HG03571 (cell line): ENCODE data around the gene LENG8.
"Not testable (repeated sequence)": the region's sequence is repeated elsewhere in the genome, so short reads cannot be mapped to it uniquely, and the experiment has no call there.

Experiments
- ATAC-seq: cut with Tn5 transposase; IDR thresholded peaks from one replicate; pipeline ENCODE4 v1.9.1; 2021; ENCODE audit not compliant: unreplicated experiment

Gene LENG8

GRCh38 chr19:54460230-54461005, 11.4 kb downstream of the LENG8 start:
- ATAC-seq = no peak

- ATAC-seq = no peak
Observed at GRCh38 chr19:54461210-54461609, 12.2 kb downstream of the LENG8 start.

GRCh38 chr19:54461613-54462012, 12.6 kb downstream of the LENG8 start:
- ATAC-seq = no peak

GRCh38 chr19:54462047-54462654, 13.2 kb downstream of the LENG8 start:
- no peak for ATAC-seq

GRCh38 chr19:54462655-54463530, 13.9 kb downstream of the LENG8 start:
- peak; percentile 4 for ATAC-seq

- peak; percentile 59 for ATAC-seq
Observed at GRCh38 chr19:54463531-54464043, 14.6 kb downstream of the LENG8 start, which contains the start of gene LENG9. Gene LENG9, minus strand, starts transcription at chr19:54463778. Its CDS starts 252 bp downstream, at chr19:54463526.

- ATAC-seq = peak; percentile 36
Observed at GRCh38 chr19:54464044-54464629, 15.1 kb downstream of the LENG8 start.

GRCh38 chr19:54464630-54465425, 15.8 kb downstream of the LENG8 start:
- peak; percentile 43 for ATAC-seq

GRCh38 chr19:54465426-54466109, 16.6 kb downstream of the LENG8 start:
- no peak for ATAC-seq

- ATAC-seq = not testable (repeated sequence)
Observed at GRCh38 chr19:54466110-54466480, 17.1 kb downstream of the LENG8 start.

- ATAC-seq = no peak
Observed at GRCh38 chr19:54469496-54469934, 20.5 kb downstream of the LENG8 start.

- no peak for ATAC-seq
Observed at GRCh38 chr19:54470276-54470887, 21.4 kb downstream of the LENG8 start.

GRCh38 chr19:54470991-54471782, 22.2 kb downstream of the LENG8 start:
- ATAC-seq = no peak

- ATAC-seq = no peak
Observed at GRCh38 chr19:54473071-54473891, 24.3 kb downstream of the LENG8 start, which contains the start of gene CDC42EP5. Gene CDC42EP5, minus strand, starts transcription at chr19:54473296. Its CDS starts 7,749 bp downstream, at chr19:54465547.

GRCh38 chr19:54473892-54474372, 24.9 kb downstream of the LENG8 start:
- no peak for ATAC-seq

GRCh38 chr19:54475706-54476105, 26.7 kb downstream of the LENG8 start:
- ATAC-seq = no peak

GRCh38 chr19:54477650-54478049, 28.7 kb downstream of the LENG8 start:
- ATAC-seq = no peak
